HG02759 (cell line): ENCODE results near the gene C4B.

Experiments
- ATAC-seq: cut with Tn5 transposase; IDR thresholded peaks from one replicate; pipeline ENCODE4 v1.9.1; 2021; ENCODE audit warnings: mild to moderate bottlenecking, moderate library complexity; ENCODE audit not compliant: unreplicated experiment

Gene C4B

GRCh38 chr6:32079566-32080290 is 65.1 kb downstream of the C4B start:
- ATAC-seq: no peak

GRCh38 chr6:32081168-32081990 is 66.8 kb downstream of the C4B start:
- no peak for ATAC-seq

DNA sequence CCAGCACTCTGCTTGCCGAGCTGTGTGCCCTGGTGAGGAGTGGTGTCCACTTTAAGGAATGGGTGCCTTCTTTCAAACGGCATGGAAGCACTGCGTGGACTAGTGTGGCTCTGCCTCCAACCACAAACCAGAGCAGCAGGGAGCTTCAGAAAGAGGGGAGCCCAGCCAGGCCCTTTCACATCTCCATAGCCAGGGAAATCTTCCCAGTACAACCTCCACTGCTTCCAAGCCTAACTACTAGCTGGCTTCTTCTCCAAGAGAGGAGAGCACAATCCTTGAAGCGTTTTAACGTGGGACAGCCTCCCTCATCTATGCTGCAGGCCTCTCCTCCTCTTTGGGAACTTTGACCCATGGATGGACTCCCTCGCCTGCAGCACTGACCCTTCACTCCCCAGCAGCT is 67.9 kb downstream of the C4B start:
- ATAC-seq: no peak

GRCh38 chr6:32082935-32083334 is 68.3 kb downstream of the C4B start:
- ATAC-seq: no peak

- no peak for ATAC-seq
Measured at GRCh38 chr6:32083812-32084768, 69.5 kb downstream of the C4B start.

DNA sequence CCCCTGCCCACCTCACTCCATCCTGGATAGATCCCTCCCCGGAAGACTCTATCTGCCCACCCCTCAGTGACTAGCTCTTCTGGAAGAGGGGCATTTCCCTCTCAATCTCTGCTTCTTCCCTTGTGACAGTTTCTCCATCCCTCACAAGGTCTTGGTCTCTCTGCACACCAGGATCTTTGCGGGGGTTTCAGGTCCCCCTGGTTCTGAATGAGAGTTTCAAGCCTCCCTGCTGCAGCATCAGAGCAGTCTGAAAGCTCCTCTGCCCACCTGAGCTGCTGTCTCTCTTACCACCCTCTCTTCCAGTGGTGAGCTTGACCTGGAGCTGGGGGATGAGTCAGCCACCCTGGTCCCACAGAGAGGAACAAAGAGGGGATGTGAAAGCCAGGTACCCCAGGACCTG is 70.2 kb downstream of the C4B start:
- no peak for ATAC-seq
